NCI-H524 (cell line): ENCODE data around the gene ELMO1.

Experiments
- DNase-seq, 2 experiments: peaks; one replicate each; lab custom pipeline; 2025; lab: John Stamatoyannopoulos, UW

Gene ELMO1

GRCh38 chr7:37368540-37368939 lies 80.1 kb downstream of the ELMO1 start:
- no peak for DNase-seq

- no peak for DNase-seq
Observed at GRCh38 chr7:37367010-37367409, 81.7 kb downstream of the ELMO1 start.

GRCh38 chr7:37366445-37366844 lies 82.2 kb downstream of the ELMO1 start:
- no peak for DNase-seq

DNA sequence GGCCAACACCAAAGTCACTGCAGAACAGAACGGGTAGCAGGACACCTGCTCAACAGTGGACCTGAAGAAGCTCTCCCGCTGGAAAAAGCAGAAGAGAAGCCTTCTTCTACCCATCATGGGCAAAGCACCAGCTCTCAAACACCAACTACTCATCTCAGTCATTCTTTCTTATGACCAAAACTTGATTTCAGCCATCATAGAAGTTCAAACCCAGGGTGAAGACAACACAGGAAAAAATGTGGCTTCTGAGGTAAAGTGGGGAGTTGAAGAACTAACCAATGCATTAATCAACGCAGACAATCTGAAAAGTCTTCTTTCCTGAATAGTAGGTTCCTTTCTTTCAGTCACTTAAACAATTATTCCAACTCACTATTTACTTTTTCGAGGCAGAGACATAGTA lies 83.3 kb downstream of the ELMO1 start:
- DNase-seq = no peak

GRCh38 chr7:37364856-37365255 lies 83.8 kb downstream of the ELMO1 start:
- DNase-seq = no peak

GRCh38 chr7:37363536-37364491 lies 84.8 kb downstream of the ELMO1 start:
- DNase-seq = no peak

- no peak for DNase-seq
Observed at GRCh38 chr7:37362802-37363201, 85.9 kb downstream of the ELMO1 start.

DNA sequence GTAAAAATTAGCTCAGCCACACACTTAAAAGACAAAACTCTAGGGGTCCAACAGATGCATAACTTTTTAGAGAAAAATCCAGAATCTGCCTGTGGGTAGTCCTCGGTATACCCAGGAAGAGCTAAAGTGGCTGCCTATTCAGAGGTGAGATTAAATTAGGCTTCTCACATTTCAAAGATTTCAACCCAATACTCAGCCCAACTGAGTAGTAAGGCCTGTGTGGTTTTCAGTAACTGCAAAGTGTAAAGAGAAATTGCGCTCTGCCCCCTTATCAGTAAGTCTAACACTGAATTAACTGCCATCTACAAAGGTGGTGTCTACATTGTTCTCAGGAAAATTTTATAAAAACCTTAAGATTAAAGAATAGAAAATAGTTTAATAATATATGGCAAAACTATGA lies 88.2 kb downstream of the ELMO1 start:
- DNase-seq = no peak

- DNase-seq = no peak
Observed at GRCh38 chr7:37359662-37360444, 88.8 kb downstream of the ELMO1 start.

DNA sequence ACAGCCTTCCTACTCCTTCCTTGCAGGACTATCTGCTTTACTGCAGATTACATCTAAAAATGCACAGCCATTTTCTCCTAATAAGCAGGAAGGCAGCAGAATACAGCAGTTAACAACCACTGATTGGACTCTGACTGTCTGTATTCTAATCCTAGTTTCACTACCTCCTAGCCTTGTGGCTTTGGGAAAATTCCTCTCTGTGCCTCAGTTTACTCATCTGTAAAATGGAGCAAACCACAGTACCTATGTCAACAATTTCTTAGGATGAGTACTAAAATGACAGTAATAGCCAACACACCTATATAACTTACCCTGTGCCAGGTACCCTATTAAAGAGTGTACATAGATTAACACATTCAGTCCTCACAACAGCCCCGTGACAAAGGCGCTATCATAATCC lies 89.5 kb downstream of the ELMO1 start:
- DNase-seq = no peak

- DNase-seq = no peak
Observed at GRCh38 chr7:37357637-37357996, 91.0 kb downstream of the ELMO1 start.

- DNase-seq = no peak
Observed at GRCh38 chr7:37356911-37357636, 91.6 kb downstream of the ELMO1 start.

- no peak for DNase-seq
Observed at GRCh38 chr7:37354656-37355131, 94.0 kb downstream of the ELMO1 start.

DNA sequence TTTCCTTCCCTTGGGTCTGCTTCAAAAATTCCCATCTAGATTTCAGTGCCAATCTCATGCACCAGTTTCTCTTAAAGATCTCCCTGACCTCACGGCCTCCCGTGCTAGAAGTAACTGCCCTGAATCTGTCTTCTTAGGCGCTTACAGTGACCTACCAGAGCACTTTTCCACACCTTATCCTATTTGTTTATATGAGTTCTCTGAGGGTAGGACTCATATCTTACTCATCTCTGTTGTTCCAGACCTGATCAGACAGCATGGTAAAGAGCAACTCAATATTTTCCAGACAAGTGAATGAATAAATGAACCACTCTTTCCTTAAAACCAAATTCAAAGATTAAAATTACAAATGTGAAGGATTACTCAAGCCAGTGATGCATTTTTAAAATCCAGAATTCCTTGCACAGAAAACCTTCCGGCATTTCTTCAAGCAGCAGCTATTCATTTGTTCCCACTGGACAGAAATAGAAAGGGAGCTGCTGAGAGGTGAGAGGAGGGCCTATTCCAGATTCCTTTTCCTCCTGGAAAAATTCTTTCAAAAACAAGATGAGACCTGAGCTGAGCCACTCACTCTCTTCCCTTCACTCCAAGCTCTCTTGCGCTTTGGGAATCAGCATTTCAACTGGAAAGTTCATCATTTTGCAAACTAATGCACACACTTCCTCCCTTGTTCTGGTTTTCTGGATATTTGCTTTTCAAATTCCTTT lies 94.6 kb downstream of the ELMO1 start:
- DNase-seq = no peak

GRCh38 chr7:37352974-37353948 lies 95.4 kb downstream of the ELMO1 start:
- DNase-seq = peak in 1 of 2 experiments; percentile 38

DNA sequence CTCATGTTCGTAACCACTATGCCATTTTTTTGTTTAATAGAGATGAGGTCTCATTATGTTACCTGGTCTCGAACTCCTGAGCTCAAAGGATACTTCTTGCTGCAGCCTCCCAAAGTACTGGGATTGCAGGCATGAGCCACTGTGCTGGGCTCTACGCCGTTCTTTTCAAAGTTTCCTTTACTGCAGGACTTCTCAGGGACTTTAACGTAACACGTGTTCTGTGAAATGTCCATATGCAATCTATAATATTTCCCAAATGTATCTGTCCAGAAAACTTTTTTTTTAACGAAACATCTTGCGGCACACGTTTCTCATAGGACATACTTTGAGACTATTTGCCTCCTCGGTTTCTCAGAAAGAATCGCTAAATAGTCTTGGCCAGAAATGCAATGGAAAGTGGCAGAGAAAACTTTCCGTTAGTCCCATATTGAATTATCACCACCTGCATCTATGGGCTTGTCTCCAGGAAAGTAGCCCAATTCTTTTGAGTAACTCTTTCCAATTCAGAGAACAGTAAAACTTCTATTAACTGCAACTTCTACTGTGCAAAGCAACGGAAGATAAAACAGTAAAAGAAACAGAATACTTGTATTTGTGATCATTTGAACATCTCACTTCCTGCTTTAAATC lies 96.3 kb downstream of the ELMO1 start:
- DNase-seq = no peak

DNA sequence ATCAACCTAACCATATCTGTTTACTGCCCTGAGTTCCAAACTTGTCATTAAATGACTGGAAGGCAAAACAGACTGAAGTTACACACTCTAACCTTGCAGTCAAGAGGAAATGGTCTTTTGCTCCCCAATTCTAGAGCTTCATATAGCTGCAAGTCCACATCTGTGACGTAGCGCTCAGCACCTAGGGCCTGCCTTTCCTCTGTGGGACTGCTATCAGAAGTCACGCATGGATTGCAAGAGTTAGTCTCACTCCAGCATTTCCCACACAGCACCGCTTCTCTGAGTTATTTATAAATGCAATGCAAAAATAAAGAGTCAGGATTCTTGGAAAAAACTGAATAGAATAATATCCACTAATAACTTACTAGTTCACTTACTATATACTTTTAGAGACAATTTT lies 96.9 kb downstream of the ELMO1 start:
- DNase-seq = no peak

DNA sequence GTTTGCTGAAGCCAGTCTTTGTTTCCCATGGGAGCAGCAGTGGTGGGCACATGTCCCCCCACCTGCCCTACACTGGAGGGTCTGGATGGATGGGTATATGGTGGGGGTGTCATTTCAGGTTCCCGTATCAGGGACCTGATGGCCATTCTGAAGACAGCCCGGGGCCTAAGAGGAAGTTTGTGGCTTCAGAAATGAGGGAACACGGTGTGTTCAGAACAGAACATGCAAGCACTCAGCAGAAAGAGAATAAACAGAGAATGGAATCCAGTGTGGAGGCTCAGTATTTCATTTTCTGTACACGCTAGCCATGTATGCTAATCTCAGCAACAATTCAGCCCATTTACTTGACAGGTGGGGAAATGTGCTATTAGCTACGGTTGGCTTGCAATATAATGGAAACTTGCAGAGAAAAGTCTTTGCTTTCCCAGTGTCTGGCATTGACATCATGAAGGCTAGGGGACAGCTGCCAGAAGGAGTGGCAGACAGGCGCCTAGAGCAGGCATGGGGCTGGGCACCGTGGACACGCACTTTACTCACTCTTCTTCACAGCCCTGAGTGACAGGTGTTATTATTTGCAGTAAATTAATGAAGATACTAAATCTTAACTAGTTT lies 98.6 kb downstream of the ELMO1 start:
- peak; percentile 24 to 68 for DNase-seq

DNA sequence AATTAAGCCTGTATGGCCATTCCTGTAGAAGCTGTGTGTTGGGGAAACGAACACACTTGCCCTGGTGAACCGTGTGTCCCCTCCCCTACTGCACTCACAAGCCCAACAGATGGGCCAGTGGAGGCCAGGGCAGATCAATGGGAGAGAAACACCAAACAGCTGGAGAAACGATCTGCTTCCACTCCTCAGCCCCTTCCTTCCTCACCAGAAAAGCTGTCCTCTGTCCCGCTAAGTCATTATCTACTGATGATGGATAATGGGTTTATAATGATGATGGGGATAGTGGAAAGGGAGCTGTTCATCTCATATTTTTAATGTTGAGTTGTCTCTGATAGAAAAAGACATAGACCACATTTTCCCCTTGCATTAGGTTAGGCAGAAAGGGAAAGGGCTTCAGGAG lies 99.7 kb downstream of the ELMO1 start:
- DNase-seq = peak; percentile 74 to 85

DNA sequence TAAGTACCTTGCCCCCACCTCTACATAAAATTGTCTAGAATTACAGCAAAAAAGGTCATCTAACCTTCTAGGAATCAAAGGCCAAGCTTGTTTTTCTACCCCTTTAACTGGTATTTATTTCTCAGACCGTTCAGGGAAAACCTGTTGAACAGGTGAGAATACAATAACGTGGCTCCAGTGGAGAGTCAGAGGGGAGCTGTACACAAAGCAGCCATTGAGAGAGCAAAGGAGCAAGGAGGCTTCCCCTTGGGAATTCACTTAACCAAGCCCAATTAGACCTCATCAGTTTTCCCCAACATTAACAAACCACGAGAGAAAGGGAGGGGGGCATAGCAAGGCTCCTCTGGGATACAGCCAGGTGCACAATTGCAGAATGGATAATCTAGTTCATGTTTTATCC lies 101.9 kb downstream of the ELMO1 start:
- no peak for DNase-seq
